Suppressor macrophage treated with lipopolysaccharide for 4 hours (primary cell): ENCODE measurements around the gene ZFR.
"Not testable (repeated sequence)": the region's sequence is repeated elsewhere in the genome, so short reads cannot be mapped to it uniquely, and the experiment has no call there.

Experiments
- DNase-seq: peaks from one replicate; pipeline ENCODE4 v3.0.0-alpha.2; 2020

Gene ZFR

GRCh38 chr5:32317041-32317440, 127.5 kb downstream of the ZFR start:
- no peak for DNase-seq

GRCh38 chr5:32315221-32316014, 129.1 kb downstream of the ZFR start:
- DNase-seq = no peak

DNA sequence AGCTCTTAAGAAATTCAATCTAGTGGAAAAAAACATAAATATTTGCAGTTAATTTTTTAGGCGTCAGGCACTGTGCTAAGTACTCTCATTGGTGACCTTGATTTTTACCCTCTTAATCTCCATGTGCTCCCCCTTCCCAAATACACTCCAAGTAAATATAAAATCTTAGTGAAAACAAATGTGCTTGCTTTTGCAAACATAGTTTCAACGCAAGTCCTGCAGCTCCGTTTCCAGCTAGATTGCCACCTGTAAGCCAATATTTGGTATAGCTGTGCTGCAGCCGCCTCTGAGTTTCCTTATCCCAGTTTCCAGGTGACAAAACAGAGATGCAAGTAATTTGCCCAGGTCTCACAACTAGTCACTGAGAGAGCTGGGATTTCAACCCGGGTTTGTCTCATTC, 129.9 kb downstream of the ZFR start:
- DNase-seq = no peak

DNA sequence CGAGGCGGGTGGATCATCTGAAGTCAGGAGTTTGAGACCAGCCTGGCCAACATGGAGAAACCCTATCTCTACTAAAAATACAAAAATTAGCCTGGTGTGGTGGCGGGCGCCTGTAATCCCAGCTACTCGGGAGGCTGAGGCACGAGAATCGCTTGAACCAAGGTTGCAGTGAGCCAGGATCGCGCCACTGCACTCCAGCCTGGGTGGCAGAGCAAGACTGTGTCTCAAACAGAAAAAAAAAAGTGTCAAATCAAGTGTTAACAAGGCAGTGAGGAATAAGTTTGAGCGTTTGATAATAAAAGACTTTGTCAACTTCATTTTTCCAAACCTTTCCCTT, 130.4 kb downstream of the ZFR start:
- not testable (repeated sequence) for DNase-seq

GRCh38 chr5:32312595-32313332, 131.8 kb downstream of the ZFR start, which contains the start of gene MTMR12:
Gene MTMR12, minus strand, starts transcription at chr5:32312939. Its CDS starts 101 bp downstream, at chr5:32312838.
- peak; percentile 100 for DNase-seq

DNA sequence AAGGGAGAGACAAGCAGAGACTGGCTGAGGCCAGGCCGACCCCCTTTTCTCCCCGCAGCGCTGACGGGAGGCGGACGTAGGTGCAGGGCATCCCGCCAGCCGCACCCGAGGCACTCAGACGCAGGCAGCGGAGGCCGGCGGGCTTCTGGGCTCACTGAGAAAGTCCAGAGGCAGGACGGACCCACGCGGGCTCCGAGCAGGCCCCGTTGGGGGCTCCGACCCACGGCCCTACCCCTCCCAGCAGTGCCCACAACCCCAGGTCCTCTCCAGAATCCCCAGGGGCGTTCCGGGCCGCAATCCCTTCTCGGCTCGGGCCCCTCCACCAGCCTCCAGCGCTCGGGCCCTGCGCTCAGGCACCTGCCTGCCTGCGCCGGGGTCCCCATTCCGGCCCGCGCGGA, 132.3 kb downstream of the ZFR start:
- DNase-seq = peak; percentile 37

- no peak for DNase-seq
These were observed 132.9 kb downstream of the ZFR start for GRCh38 chr5:32311404-32312196.

- DNase-seq = no peak
These were observed 134.8 kb downstream of the ZFR start for GRCh38 chr5:32309761-32310160.

- peak; percentile 25 for DNase-seq
These were observed 135.6 kb downstream of the ZFR start for GRCh38 chr5:32308946-32309345.

DNA sequence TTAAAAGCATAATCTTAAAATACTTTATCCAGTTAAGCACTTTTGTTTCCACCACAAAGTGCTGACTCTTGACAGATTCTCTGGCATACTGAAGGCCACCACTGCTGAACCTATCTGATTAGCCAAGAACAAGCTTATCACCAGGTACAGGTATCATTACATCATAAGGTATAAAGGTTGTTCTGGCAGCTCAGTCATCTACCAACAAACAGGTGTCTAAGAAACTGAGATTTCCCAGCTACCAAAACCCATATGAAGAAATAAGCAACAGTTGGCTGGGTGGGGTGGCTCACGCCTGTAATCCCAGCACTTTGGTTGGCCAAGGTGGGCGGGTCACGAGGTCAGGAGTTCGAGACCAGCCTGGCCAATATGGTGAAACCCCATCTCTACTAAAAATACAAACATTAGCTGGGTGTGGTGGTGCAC, 136.8 kb downstream of the ZFR start:
- DNase-seq = no peak

DNA sequence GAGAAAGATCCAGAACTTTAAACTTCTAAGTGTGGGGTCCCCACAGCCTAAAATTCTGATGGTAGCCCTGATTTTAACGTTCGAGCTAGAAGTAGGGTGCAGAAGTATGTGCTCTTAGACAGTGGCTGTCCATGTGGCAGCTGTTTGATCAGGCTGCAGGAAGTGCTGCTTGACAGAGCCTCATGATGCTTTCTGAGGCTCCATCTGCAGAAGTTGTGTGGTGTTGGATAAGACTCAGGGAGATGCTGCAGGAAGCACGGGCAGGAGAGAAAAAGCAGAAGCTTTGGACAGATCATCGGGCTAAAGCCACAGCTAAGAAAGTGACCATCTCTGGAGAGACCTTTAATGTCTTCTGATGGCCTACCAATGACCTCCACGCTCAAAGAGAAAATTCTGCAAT, 139.9 kb downstream of the ZFR start:
- DNase-seq = peak; percentile 35
